SK-N-SH treated with all-trans-retinoic acid at 6 μM for 48 hours (cell line): ENCODE data around the gene SLC6A18.

Experiments used
- ATAC-seq: fragments of 200-7000 bp; cut with Tn5 transposase; 3 replicates; pipeline ENCODE4 v1.9.1; 2020; ENCODE audit warnings: mild to moderate bottlenecking, moderate library complexity
- ARNTL ChIP-seq: fragments of 450-650 bp; formaldehyde crosslinking; IDR thresholded peaks from 2 replicates; pipeline ENCODE4 v1.5.0; 2020; ENCODE audit warnings: low read depth, mild to moderate bottlenecking, moderate library complexity, borderline replicate concordance
- CREB5 ChIP-seq: fragments of 250-450 bp; sonication (Bioruptor Pico); IDR thresholded peaks from 2 replicates; pipeline ENCODE4 v1.5.1; 2020; ENCODE audit warnings: low read depth, mild to moderate bottlenecking, moderate library complexity
- CSDC2 ChIP-seq: fragments of 250-450 bp; sonication (Bioruptor Pico); IDR thresholded peaks from 2 replicates; pipeline ENCODE4 v1.5.0; 2020; ENCODE audit warnings: mild to moderate bottlenecking, moderate library complexity
- CSRNP3 ChIP-seq: fragments of 250-450 bp; sonication (Bioruptor Pico); IDR thresholded peaks from 2 replicates; pipeline ENCODE4 v1.5.1; 2021; ENCODE audit warnings: mild to moderate bottlenecking, moderate library complexity
- ESRRG ChIP-seq: fragments of 250-450 bp; sonication (Bioruptor Pico); IDR thresholded peaks from 2 replicates; pipeline ENCODE4 v1.6.1; 2021; ENCODE audit warnings: mild to moderate bottlenecking
- GLIS3 ChIP-seq: fragments of 250-450 bp; sonication (Bioruptor Pico); IDR thresholded peaks from 2 replicates; pipeline ENCODE4 v1.5.0; 2020; ENCODE audit warnings: mild to moderate bottlenecking, moderate library complexity
- ISL1 ChIP-seq: fragments of 250-450 bp; sonication (Bioruptor Pico); IDR thresholded peaks from 2 replicates; pipeline ENCODE4 v2.1.2; 2022; ENCODE audit warnings: mild to moderate bottlenecking, moderate library complexity
- OSR1 ChIP-seq: fragments of 250-450 bp; sonication (Bioruptor Pico); IDR thresholded peaks from 2 replicates; pipeline ENCODE4 v1.8.0; 2022; ENCODE audit warnings: moderate library complexity, mild to moderate bottlenecking, inconsistent platforms
- PATZ1 ChIP-seq: fragments of 250-450 bp; sonication (Bioruptor Pico); IDR thresholded peaks from 2 replicates; pipeline ENCODE4 v1.8.0; 2020; ENCODE audit warnings: mild to moderate bottlenecking, moderate library complexity, borderline replicate concordance
- POU6F1 ChIP-seq: fragments of 250-450 bp; sonication (Bioruptor Pico); IDR thresholded peaks from 2 replicates; pipeline ENCODE4 v1.8.0; 2021; ENCODE audit warnings: low read depth, mild to moderate bottlenecking, moderate library complexity, borderline replicate concordance
- PPARA ChIP-seq: fragments of 250-450 bp; sonication (Bioruptor Pico); IDR thresholded peaks from 2 replicates; pipeline ENCODE4 v1.5.0; 2020; ENCODE audit warnings: mild to moderate bottlenecking, borderline replicate concordance
- RARB ChIP-seq: fragments of 250-450 bp; sonication (Bioruptor Pico); IDR thresholded peaks from 2 replicates; pipeline ENCODE4 v1.8.0; 2021; ENCODE audit warnings: mild to moderate bottlenecking, moderate library complexity
- SNAI2 ChIP-seq: fragments of 250-450 bp; sonication (Bioruptor Pico); IDR thresholded peaks from 2 replicates; pipeline ENCODE4 v1.5.0; 2020; ENCODE audit warnings: mild to moderate bottlenecking, moderate library complexity
- TCF4 ChIP-seq: fragments of 250-450 bp; sonication (Bioruptor Pico); IDR thresholded peaks from 2 replicates; pipeline ENCODE4 v1.8.0; 2021; ENCODE audit warnings: mild to moderate bottlenecking, moderate library complexity, borderline replicate concordance
- TOX ChIP-seq: fragments of 250-450 bp; sonication (Bioruptor Pico); IDR thresholded peaks from 2 replicates; pipeline ENCODE4 v1.8.0; 2021; ENCODE audit warnings: mild to moderate bottlenecking, moderate library complexity, borderline replicate concordance
- ZC3H10 ChIP-seq: fragments of 250-450 bp; sonication (Bioruptor Pico); IDR thresholded peaks from 2 replicates; pipeline ENCODE4 v1.5.1; 2021; ENCODE audit warnings: mild to moderate bottlenecking, moderate library complexity
- ZFP3 ChIP-seq: fragments of 250-450 bp; sonication (Bioruptor Pico); IDR thresholded peaks from 2 replicates; pipeline ENCODE4 v1.5.0; 2020; ENCODE audit warnings: mild to moderate bottlenecking, moderate library complexity
- ZFP30 ChIP-seq: fragments of 450-650 bp; formaldehyde crosslinking; IDR thresholded peaks from 2 replicates; pipeline ENCODE4 v1.5.0; 2022; ENCODE audit warnings: mild to moderate bottlenecking, moderate library complexity
- ZNF565 ChIP-seq: fragments of 450-650 bp; formaldehyde crosslinking; conservative IDR thresholded peaks from 2 replicates; pipeline ENCODE4 v1.5.0; 2020; ENCODE audit warnings: low read depth, mild to moderate bottlenecking, moderate library complexity
- ZNF70 ChIP-seq: fragments of 450-650 bp; formaldehyde crosslinking; IDR thresholded peaks from 2 replicates; pipeline ENCODE4 v1.5.0; 2020; ENCODE audit warnings: mild to moderate bottlenecking, moderate library complexity
- ZNF8 ChIP-seq: fragments of 450-650 bp; formaldehyde crosslinking; IDR thresholded peaks from 2 replicates; pipeline ENCODE4 v1.5.0; 2020; ENCODE audit warnings: mild to moderate bottlenecking, moderate library complexity

Gene SLC6A18

GRCh38 chr5:1256776-1257175, 31.6 kb downstream of the SLC6A18 start:
- ATAC-seq: no peak

GRCh38 chr5:1257363-1257762, 32.2 kb downstream of the SLC6A18 start:
- TF ChIP-seq ZFP3 (CRISPR knock-in tag) (no peak), ZNF565 (CRISPR knock-in tag) (no peak), CSRNP3 (no peak), ARNTL (no peak), TCF4 (CRISPR knock-in tag) (no peak), SNAI2 (no peak), ESRRG (CRISPR knock-in tag) (no peak), ZNF8 (CRISPR knock-in tag) (no peak), ZNF70 (CRISPR knock-in tag) (no peak)
- ATAC-seq: no peak

More at GRCh38 chr5:1256776-1257175, 31.6 kb downstream of the SLC6A18 start:
- no peak for TF ChIP-seq TCF4 (CRISPR knock-in tag)
- no peak for TF ChIP-seq RARB (CRISPR knock-in tag)
- no peak for TF ChIP-seq TOX (CRISPR knock-in tag)
- no peak for TF ChIP-seq ZFP30 (CRISPR knock-in tag)
- no peak for TF ChIP-seq GLIS3 (CRISPR knock-in tag)
- TF ChIP-seq ZFP3 (CRISPR knock-in tag): no peak

GRCh38 chr5:1257841-1258240, 32.7 kb downstream of the SLC6A18 start:
- TF ChIP-seq ESRRG (CRISPR knock-in tag) (no peak), SNAI2 (no peak), PATZ1 (CRISPR knock-in tag) (no peak), CREB5 (CRISPR knock-in tag) (no peak), ZNF565 (CRISPR knock-in tag) (no peak), ZC3H10 (CRISPR knock-in tag) (no peak), OSR1 (CRISPR knock-in tag) (no peak), PPARA (CRISPR knock-in tag) (no peak)

GRCh38 chr5:1259806-1260480, 34.8 kb downstream of the SLC6A18 start:
- no peak for ATAC-seq
- no peak for TF ChIP-seq POU6F1 (CRISPR knock-in tag)
- TF ChIP-seq RARB (CRISPR knock-in tag): no peak
- TF ChIP-seq GLIS3 (CRISPR knock-in tag): no peak
- no peak for TF ChIP-seq ZC3H10 (CRISPR knock-in tag)
- TF ChIP-seq ISL1 (CRISPR knock-in tag): no peak
- TF ChIP-seq ARNTL: no peak
- TF ChIP-seq CSRNP3: no peak
- TF ChIP-seq ZNF8 (CRISPR knock-in tag): no peak
- TF ChIP-seq TOX (CRISPR knock-in tag): no peak
- TF ChIP-seq ZNF70 (CRISPR knock-in tag): no peak
- TF ChIP-seq ZFP30 (CRISPR knock-in tag): no peak
- no peak for TF ChIP-seq ZNF565 (CRISPR knock-in tag)
- no peak for TF ChIP-seq ESRRG (CRISPR knock-in tag)
- TF ChIP-seq CSDC2 (CRISPR knock-in tag): no peak
- TF ChIP-seq PPARA (CRISPR knock-in tag): no peak
- no peak for TF ChIP-seq SNAI2
- no peak for TF ChIP-seq OSR1 (CRISPR knock-in tag)

More at GRCh38 chr5:1257841-1258240, 32.7 kb downstream of the SLC6A18 start:
- no peak for ATAC-seq
